HUDEP-2 (cell line): Measurements from ENCODE around the gene GNG10.
"Not testable (repeated sequence)": the region's sequence is repeated elsewhere in the genome, so short reads cannot be mapped to it uniquely, and the experiment has no call there.

Experiments used
- DNase-seq, 76 experiments: peaks; one replicate each; lab custom pipeline; 2025; ENCODE audit not compliant: unreplicated experiment in 76 of 76; lab: John Stamatoyannopoulos, UW

Gene GNG10

DNA sequence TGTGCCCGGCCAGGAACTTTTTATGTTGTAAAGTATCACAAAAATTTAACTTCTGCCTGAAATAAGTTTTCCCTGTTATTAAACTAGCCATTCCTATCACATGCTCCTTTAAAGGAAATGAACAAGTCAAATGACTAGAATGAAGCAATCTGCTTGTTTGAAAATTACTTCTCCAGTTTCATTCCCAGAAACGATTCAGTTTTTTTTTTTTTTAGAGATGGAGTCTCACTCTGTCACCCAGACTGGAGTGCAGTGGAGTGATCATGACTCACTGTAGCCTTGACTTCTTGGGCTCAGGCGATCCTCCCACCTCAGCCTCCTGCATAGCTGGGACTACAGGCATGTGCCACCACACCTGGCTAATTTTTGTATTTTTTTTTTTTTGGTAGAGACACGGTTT lies 13.3 kb upstream of the GNG10 start:
- DNase-seq: no peak

DNA sequence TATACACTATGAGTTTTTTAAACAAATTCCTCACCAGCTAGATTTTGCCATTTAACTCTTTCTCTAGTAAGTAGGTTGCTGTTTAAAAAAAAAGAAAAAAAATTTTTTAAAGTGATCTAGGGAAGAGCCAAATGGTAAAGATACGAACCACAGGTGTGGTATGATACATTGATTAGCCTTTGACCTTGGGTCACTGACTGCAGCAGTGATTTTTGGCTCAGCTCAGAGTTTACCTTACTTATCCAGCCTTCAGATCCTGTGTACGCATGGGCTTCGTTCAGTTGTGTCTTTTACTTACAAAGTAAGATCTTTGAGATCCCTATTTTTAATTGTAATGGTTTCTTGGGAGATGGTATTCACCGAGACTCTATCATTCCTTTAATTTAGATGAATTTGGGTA lies 12.4 kb upstream of the GNG10 start:
- no peak for DNase-seq

DNA sequence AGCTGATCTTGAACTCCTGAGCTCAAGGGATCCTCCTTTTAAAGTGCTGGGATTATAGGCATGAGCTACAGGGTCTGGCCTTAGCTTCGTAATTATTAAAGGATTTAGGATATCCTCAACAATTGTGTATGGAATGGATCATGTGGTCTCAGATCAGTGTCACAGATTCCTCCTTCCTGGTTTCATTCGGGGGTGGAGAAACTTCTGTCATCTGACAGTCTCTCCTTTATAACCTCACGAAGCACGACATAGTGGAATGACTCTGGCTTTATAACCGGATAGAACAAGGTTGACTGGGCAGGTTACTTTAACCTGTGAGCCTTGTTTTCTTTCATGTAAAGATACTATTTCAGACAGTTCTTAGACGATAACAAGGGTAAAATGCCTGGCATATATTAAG lies 4.4 kb upstream of the GNG10 start:
- DNase-seq: no peak

DNA sequence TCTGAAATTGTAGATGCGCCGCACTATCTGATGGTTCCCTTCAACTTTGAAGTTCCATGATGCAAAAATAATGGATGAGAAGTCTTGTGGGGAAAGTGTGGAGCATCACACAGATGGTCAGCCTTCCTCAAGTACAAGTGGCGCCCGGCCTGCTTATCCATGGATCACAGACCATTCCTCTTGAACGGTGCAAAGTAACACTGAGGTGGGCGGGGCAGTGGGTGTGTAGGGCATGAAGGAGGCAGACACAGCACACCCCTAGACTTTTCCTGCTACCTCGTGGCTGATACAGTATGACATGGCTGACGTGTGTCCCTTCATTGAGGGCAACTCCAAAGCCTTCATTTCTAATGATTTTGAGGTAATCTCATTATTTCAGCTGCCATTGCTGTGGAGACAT lies 2.5 kb upstream of the GNG10 start:
- DNase-seq: no peak

DNA sequence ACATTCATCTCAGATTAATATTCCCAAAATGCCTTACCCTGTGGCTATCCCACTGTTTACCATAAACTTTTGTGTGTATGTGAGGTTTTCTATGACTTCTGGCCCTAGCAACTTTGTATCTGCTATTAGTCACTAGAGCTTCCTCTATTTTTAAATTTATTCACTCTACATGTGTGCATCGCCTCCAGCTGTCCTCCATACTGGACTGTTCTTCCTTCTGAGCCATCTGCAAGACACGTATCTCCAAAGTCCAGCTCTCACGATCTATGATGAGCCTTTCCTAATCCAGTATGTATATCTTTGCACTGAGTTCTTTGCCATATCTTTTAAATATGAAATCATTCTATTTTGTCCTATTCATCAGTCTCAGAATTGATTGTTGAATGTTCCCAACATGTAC lies 1.7 kb upstream of the GNG10 start:
- DNase-seq: no peak

DNA sequence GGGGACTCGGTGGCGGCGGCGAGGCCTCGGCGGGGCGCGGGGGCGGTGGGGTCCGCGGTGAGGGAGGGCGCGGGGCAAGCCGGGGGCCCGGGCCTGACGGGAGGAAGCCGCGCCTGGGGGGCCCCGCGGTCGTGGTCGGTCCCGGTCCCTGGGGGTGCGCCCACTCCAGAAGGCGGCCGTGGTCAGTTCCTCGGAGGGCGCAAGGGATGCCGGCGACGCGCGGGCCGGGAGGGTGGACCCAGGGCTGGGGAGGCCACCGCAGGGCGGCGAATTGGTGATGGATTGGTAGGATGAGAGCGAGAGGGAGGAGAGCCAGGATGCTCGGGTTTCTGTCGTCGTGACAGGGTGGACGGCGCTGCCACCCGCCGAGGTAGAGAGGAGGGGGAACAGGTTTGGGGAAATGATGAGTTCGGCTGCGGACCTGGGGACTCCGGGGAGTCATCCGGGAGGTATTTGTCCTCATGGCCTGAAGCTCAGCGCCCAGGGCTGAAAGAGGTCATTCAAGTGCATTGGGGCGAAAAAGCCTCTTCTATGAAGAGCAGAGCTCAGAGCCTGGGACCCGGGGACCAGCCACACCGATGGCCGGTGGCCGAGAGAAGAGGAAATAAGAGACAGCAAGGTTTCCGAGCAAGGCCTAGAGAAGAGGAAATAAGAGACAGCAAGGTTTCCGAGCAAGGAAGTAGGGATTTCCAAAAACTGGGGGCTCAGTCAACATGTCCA lies 557 bp downstream of the GNG10 start:
- DNase-seq: peak in 6 of 76 experiments; percentile 6 to 23 (median 16)

DNA sequence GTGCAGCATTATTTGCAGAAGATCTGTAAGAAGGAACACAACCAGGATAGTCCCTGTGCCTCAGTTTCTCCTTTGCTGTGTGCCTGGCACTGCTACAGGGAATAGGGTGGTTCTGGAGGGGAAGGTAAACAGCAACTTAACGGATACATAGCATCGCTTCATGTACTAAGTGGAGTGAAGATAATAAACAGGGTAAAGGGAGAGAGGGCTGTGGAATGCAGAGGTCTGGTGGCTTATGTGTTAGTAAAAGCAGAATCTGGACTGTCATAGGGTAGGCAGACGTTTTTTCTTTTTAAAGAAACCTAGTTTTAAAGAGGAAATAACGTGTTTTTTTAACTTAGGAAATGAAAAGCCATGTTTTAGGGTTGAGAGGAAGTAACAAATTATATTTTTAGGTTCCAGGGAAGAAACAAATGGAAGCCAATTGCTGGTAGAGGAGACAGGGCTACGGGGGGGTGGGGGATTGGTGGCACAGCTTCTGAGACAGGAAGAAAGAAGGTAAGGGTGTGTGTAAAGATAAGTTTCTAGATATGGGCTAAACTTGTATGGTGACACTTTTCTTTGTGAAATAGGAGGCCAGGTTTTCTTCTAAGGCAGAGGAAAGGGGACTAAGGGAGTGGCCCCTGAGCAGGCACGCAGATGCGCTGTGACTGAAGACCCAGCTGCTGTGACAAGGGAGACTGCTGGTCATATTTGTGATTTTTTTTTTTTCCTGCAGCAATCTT lies 1.3 kb downstream of the GNG10 start:
- DNase-seq: peak in 2 of 76 experiments; percentile 8 to 23

DNA sequence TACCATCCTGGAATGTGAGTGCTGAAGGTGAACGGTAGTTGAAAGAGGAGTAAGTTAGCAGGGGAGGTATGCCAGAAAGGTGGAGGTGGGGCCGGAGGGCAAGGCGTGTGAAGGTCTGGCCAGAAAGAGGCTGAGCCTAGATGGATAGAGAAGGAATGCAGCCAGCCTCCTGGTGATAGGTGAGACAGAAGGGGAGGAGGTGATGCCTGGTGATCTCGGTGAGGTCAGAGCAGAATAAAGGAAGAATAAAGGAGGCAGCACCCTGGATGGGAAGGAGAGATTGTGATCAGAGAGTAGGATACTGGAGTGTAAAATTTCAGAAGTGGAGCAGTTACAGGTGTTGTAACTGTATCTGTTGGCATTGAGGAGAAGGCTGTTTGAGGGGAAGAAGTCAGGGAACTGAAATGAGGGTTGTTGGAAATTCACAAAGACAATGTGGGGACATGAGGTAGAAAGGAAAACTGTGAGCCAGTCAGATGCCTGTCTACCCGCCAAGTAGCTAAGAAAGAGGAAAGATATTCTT lies 2.0 kb downstream of the GNG10 start:
- no peak for DNase-seq

DNA sequence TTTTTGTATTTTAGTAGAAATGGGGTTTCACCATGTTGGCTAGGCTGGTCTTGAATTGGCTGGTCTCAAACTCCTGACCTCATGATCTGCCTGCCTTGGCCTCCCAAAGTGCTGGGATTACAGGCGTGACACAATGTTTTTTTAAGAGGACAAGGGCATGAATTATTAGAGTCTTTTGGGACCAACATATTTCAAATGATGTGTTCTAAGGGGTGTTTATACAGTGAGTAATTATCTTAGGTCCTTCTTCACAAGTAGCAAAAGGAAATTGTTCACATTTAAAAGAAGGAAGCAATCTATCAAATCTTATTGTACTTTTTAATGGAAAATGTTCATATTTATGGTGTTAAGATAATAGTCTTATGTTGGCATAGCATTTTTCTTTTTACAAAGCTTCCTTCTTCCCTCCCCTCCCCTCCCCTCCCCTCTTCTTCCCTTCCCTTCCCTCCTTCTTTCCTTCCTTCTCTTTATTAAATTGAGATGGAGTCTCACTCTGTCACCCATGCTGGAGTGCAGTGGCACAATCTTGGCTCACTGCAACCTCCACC lies 6.7 kb downstream of the GNG10 start:
- no peak for DNase-seq

DNA sequence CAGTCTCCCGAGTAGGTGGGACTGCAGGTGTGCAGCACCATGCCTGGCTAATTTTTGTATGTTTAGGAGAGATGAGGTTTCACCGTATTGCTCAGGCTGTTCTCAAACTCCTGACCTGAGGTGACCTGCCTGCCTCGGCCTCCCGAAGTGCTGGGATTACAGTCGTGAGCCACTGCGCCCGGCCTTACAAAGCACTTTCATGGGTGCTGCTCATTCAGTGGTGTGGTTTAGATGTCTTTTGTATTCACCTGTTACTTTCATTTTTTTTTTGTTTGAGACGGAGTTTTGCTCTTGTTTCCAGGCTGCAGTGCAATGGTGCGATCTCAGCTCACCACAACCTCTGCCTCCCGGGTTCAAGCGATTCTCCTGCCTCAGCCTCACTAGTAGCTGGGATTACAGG lies 7.2 kb downstream of the GNG10 start:
- DNase-seq: not testable (repeated sequence)

DNA sequence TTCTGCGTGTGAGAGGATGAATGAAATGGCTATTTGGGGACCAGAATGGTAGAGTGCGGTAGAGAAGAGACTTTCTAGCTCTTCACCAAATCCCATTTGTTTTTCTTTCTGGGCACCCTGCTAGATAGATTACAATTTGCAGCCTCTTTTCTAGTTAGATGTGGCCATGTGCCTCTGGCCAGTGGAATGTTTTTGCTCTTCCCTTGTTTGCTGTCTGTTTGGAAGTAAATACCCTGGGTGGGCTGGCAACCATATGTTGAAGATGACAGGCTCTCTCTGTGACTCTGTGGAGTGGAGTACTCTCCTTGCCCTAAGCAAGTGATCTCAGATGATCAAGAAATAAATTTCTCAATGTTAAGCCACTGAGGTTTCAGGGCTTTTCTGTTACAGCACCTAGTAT lies 12.9 kb downstream of the GNG10 start:
- DNase-seq: no peak

DNA sequence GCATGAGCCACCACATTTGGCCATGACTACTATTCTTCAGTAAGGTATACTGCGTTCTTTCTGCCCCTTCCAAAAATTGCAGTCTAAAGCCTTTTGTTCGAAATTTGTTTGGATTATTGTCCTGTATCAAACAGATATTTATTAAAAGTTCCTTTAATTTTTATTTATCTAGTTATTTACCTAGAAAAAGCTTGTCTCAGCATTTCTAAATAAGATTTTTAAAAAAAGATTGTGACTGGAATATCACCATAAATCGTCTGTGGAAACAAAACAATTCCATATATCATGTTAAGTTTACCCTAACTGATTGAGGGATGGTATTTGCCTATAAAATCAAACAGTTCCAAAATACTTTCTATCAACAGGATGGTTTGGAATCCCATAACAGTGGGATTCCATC lies 14.7 kb downstream of the GNG10 start:
- DNase-seq: no peak

DNA sequence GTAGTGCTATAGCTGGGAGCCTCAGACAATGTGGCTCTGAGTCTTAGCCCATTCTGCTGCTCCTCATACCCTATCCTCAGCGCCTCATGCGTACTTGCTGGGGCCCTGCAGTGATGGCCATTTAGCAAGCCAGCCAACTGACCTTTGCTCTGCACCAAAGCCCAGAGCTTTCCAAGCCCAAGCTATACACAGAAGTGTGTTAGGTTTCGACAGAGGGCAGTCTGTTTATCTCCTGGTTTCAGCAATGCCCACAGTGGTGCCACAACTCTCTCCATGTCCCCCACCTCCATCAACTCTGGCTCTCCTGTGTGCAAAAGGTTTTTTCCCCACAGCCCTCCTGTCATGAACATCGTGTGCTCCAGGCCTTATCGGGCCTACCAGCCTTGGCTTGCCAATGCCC lies 16.9 kb downstream of the GNG10 start:
- DNase-seq: no peak

DNA sequence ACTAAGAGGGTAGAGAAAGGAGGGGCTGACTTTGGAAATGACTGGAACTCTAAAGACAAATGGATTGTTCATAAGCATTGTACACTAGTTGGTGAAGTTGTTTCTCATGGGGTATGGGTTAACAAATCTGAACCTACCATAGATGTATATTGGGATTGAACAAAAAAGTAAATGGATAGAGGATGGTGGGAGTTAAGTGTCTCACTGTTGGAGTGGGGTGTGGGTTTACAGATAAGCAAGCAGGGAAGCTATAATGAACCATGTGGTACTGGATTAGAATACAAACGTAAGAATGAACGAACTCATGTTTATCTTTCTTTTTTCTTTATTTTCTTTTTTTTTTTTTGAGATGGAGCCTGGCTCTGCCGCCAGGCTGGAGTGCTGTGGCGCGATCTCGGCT lies 17.8 kb downstream of the GNG10 start:
- DNase-seq: no peak

DNA sequence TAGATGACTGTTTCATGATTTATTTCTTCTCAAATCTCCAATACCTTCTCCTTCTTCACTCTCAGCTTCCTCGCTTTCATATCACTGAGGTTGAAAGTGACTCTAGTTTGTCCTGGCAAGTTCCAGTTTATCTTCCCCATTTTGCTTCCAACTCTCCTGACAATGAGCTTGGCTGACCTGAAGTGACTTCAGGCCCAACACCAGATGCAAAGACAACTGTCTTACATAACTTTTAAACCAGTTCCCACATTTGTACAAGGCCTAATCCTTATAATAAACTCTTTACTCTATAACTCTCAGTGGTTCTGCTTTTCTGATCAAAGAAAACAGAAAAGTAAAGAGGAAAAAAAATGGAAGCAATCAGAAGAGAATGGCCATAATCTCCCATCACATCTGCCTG lies 22.0 kb downstream of the GNG10 start:
- no peak for DNase-seq

DNA sequence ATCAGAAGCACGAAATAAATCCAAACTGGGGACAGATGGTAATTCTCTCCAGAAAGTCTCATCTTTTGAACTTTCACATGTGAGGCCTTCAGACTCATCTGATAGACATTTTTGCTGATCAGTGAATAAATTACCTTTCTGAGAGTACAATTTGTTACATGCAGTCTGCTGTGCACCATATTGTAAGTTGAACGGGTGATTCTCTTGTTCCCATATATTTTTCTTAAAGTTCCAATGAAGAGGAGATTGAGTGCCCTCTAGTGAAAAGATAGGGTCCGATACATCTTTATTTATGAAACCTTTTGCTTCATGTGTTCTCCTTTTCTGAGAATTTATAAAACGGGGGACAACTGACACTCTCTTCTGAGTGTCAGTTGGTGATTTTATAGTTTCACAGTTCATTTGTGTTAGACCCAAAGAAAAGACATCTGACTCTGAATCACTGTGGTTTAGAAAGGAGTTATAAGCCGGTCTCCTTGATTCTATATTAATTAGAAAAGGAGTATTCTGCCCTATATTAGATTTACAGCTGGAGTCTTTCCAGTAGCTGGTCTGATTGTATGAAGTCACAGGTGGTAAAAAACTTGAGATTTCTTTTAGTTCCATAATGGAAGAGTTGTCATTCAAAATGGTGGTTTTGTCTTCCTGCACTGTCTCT lies 30.4 kb downstream of the GNG10 start:
- peak in 11 of 76 experiments; percentile 1 to 34 (median 12) for DNase-seq

DNA sequence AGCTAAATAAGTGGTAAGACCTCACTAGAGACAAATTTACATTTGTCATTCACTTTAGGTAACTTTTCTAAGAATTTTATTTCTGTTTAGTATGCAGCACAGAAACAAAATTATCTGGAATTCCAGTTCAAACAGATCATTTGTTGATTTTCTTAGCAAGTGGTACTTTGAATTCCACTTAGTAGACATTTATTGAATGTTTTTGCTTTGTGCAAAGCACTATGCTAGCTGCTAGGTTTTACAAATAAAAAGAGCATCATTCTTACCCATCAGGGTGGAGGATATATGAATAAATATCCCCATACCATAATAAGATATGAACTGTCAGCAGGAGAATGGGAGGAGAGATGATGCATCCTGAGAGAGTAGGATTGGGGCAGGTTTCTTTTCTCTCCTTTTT lies 35.4 kb downstream of the GNG10 start:
- no peak for DNase-seq

DNA sequence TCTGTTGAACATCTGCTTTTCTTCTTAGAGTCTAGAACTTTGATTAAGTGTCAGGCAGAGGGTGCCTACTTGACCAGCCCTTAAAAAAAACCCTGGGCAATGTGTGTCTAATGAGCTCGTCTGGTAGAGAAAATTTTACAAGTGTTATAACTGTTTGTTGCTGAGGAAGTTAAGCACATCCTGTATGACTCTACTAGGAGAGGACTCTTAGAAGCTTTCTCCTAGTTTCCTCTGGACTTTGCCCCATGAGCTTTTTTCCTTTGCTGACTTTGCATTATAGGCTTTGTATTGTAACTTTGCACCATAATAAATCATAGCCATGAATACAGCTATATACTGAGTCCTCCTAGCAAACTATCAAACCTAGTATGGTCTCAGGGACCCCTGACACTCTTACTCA lies 39.4 kb downstream of the GNG10 start:
- DNase-seq: no peak

DNA sequence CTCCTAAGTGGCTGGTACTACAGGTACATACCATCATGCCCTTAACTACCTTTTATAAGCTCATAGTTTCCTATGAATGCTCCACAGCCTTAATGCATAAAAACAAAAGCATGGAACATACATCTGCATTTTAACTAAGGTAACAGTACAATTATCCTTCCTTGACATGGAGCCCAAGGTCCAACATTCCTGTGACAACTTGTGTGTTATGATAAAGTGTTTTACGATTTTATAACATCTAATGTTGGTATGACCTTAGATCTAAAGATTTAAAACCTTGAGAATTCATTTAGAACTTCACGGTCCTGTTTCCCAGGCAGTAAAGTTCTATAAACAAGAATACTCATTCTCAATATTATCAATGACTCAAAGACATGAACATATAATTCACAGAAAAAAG lies 43.1 kb downstream of the GNG10 start:
- DNase-seq: no peak

DNA sequence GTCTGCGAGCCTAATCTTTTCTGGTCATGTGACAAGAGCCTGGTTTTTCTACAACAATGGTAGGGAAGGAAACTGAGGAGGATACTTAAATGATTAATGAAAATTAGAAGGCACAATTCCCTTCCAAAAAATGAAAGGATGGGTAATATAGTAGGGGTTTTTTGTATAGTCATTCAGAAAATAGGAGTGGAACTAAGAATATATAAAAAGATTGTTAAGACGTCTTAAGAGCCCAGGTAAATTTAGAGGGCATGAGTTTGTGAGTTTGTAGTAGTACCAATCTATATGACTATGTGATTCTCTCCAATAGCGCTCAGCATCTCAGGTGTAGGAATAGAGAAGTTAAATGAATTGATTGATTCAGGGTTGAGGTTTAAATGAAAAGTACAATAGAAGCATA lies 50.1 kb downstream of the GNG10 start:
- no peak for DNase-seq

DNA sequence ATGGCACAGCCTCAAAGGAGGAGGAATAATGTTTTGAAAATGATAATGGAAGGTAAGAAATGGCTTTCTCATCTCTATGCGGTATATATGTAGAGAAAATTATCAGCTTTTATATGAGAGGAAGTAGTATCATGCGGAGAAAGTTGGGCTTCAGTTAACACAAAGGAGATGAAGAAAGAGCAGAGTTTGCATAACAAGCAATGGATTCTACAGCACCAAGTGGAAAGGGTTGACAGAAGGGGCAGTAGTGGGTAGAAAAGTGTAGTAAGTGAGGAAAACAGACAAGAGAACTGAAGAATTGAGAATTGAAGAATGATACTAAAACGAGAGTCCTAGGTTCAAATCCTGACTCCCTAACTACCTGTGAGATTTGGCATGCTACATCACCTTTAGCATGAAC lies 51.0 kb downstream of the GNG10 start:
- DNase-seq: no peak
